H1 (cell line): ENCODE measurements around the gene ASS1. TPM values are rescaled to one million over a fixed set of nuclear protein-coding genes. Genes with fewer than 3 reads are reported as not detected.

Experiments used
- MAX ChIP-seq: IDR thresholded peaks from 2 replicates; pipeline ENCODE4 v1.6.1; 2012; ENCODE audit warnings: inconsistent platforms
- RAD21 ChIP-seq, 2 experiments: IDR thresholded peaks in 1 of 2; conservative IDR thresholded peaks in 1 of 2; 2 replicates each; pipeline ENCODE4 v1.6.1; 2011; ENCODE audit warnings: low read depth in 2 of 2, low read length in 2 of 2, improper control_type of control experiment in 1 of 2, inconsistent platforms in 1 of 2, mild to moderate bottlenecking in 1 of 2, moderate library complexity in 1 of 2
- polyA plus RNA-seq, 7 experiments: library from polyadenylated mRNA; depleted of rRNA in 3 of 7; stranded (reverse) in 5 of 7; unstranded in 2 of 7; fragments of >200 nt in 5 of 7; fragments of 200-250 nt in 2 of 7; gene quantifications; 1 replicate in 5 of 7; 2 replicates in 1 of 7; 4 replicates in 1 of 7; pipeline versions ENCODE4 v1.2.1 to v1.2.3, GENCODE V29; 2011 to 2013; ENCODE audit warnings: missing spikeins in 2 of 7, mixed read lengths in 2 of 7
- total RNA-seq: library from RNA; stranded (reverse); fragmentation: NEBNext Ultra II Directional; extraction: Animal tissue kit (Norgen Biotek cat#: 25700); gene quantifications from 2 replicates; pipeline ENCODE4 v1.2.1, GENCODE V29; 2021

ASS1 gene
- total and polyA plus RNA-seq, 2 of the 8 experiments (the other 6 are each of a cell fraction or from before 2014, with no cell fraction given) = 108 to 296 TPM

GRCh38 chr9:130398487-130399240 lies 46.1 kb upstream of the ASS1 start (continued):
- no peak for TF ChIP-seq RAD21 (IDR thresholded peaks at IDR 0.05 in 1 of 2, conservative IDR thresholded peaks at IDR 0.05 in 1 of 2; ENCODE audit: low read depth in 2 of 2, low read length in 2 of 2)
- TF ChIP-seq MAX = no peak
